NCI-H82 treated with DMSO at 0.1 percent for 48 hours (cell line): Measurements from ENCODE around the gene ZEB1.
"Not testable (repeated sequence)": the region's sequence is repeated elsewhere in the genome, so short reads cannot be mapped to it uniquely, and the experiment has no call there.

Experiments used
- DNase-seq: peaks from one replicate; lab custom pipeline; 2025; ENCODE audit not compliant: unreplicated experiment; lab: John Stamatoyannopoulos, UW

Gene ZEB1

GRCh38 chr10:31484431-31485135, 165.6 kb downstream of the ZEB1 start:
- no peak for DNase-seq

GRCh38 chr10:31490858-31491504, 172.0 kb downstream of the ZEB1 start:
- no peak for DNase-seq

GRCh38 chr10:31507427-31507826, 188.4 kb downstream of the ZEB1 start:
- no peak for DNase-seq

- DNase-seq: no peak
These were observed 189.2 kb downstream of the ZEB1 start for GRCh38 chr10:31508234-31508633.

- no peak for DNase-seq
These were observed 189.9 kb downstream of the ZEB1 start for GRCh38 chr10:31508882-31509281.

GRCh38 chr10:31509989-31510388, 191.0 kb downstream of the ZEB1 start:
- no peak for DNase-seq

- DNase-seq: no peak
These were observed 196.1 kb downstream of the ZEB1 start for GRCh38 chr10:31515116-31515515.

- no peak for DNase-seq
These were observed 196.9 kb downstream of the ZEB1 start for GRCh38 chr10:31515819-31516402.

- no peak for DNase-seq
These were observed 202.2 kb downstream of the ZEB1 start for GRCh38 chr10:31520986-31521831.

- DNase-seq: no peak
These were observed 203.8 kb downstream of the ZEB1 start for GRCh38 chr10:31522820-31523219.

- no peak for DNase-seq
These were observed 205.4 kb downstream of the ZEB1 start for GRCh38 chr10:31524460-31524859.

GRCh38 chr10:31526178-31526577, 207.2 kb downstream of the ZEB1 start:
- no peak for DNase-seq

GRCh38 chr10:31526681-31527080, 207.7 kb downstream of the ZEB1 start:
- DNase-seq: no peak

- no peak for DNase-seq
These were observed 209.8 kb downstream of the ZEB1 start for GRCh38 chr10:31528831-31529230.

GRCh38 chr10:31536302-31536701, 217.3 kb downstream of the ZEB1 start:
- DNase-seq: no peak

GRCh38 chr10:31549896-31550295, 230.9 kb downstream of the ZEB1 start:
- no peak for DNase-seq

GRCh38 chr10:31554556-31554955, 235.5 kb downstream of the ZEB1 start:
- DNase-seq: no peak

GRCh38 chr10:31557854-31558253, 238.8 kb downstream of the ZEB1 start:
- DNase-seq: no peak

- not testable (repeated sequence) for DNase-seq
These were observed 249.3 kb downstream of the ZEB1 start for GRCh38 chr10:31568252-31568861.

- DNase-seq: no peak
These were observed 255.6 kb downstream of the ZEB1 start for GRCh38 chr10:31574577-31574976.
